Endothelial cell (in vitro differentiated cells): ENCODE data around the gene MTMR3. TPM values are rescaled to one million over a fixed set of nuclear protein-coding genes. Genes with fewer than 3 reads are reported as not detected.

Experiments
- DNase-seq: peaks from one replicate; pipeline ENCODE4 v3.0.0; 2021; ENCODE audit warnings: low spot score
- H3K27ac Mint-ChIP-seq: one replicate; pipeline ENCODE4 v1.8.0; 2021; ENCODE audit warnings: mixed read lengths, inconsistent platforms; ENCODE audit not compliant: unreplicated experiment
- H3K27me3 Mint-ChIP-seq: one replicate; pipeline ENCODE4 v1.8.0; 2021; ENCODE audit warnings: mild to moderate bottlenecking, moderate library complexity, mixed read lengths, inconsistent platforms; ENCODE audit not compliant: unreplicated experiment
- H3K36me3 Mint-ChIP-seq: one replicate; pipeline ENCODE4 v1.8.0; 2021; ENCODE audit warnings: mild to moderate bottlenecking, low read depth, mixed read lengths, inconsistent platforms; ENCODE audit not compliant: unreplicated experiment
- H3K4me1 Mint-ChIP-seq: one replicate; pipeline ENCODE4 v1.8.0; 2021; ENCODE audit warnings: mild to moderate bottlenecking, mixed read lengths, inconsistent platforms; ENCODE audit not compliant: unreplicated experiment
- H3K4me3 Mint-ChIP-seq: one replicate; pipeline ENCODE4 v1.8.0; 2021; ENCODE audit warnings: mild to moderate bottlenecking, mixed read lengths, inconsistent platforms; ENCODE audit not compliant: unreplicated experiment
- H3K9me3 Mint-ChIP-seq: one replicate; pipeline ENCODE4 v1.8.0; 2021; ENCODE audit warnings: mixed read lengths, inconsistent platforms; ENCODE audit not compliant: unreplicated experiment
- total RNA-seq: library from RNA; stranded (reverse); fragmentation: NEBNext Ultra II Directional; extraction: Animal tissue kit (Norgen Biotek cat#: 25700); gene quantifications from one replicate; pipeline ENCODE4 v1.2.1, GENCODE V29; 2021; ENCODE audit not compliant: unreplicated experiment
- TF ChIP-seq, protein P1 (sequence below): fragments of 200-600 bp; sonication (generic); IDR thresholded peaks from one replicate; pipeline ENCODE4 v1.5.0; 2021; ENCODE audit warnings: antibody characterized with exemption; ENCODE audit not compliant: unreplicated experiment

Gene MTMR3
- total RNA-seq, 1 donor from 2014 or later: 39.1 TPM

DNA sequence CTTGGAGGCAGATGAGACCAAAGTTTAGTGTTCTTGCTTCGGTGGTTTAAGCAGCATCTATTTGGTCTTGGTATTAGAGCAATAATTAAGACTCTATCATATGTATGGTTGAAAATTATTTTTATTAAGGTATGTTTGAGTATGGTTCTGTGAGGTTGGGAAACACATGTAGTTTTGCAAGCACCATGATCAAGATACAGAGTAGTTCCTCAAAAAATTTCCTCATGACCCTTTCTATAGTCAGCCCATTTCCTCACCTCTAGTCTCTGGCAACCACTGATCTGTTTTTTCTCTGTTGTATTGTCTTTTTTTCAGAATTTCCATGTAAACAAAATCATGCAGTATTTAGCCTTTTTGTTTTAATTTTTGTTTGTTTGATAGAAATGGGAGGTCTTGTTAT, 18.4 kb downstream of the MTMR3 start:
- no peak overlapping the region for H3K27ac Mint-ChIP-seq
- H3K9me3 Mint-ChIP-seq: no peaks in the 10 kb centered on the region
- H3K27me3 Mint-ChIP-seq: no peaks in the 10 kb centered on the region
- peaks cover 2% of the 10 kb centered on the region for H3K4me1 Mint-ChIP-seq
- no peak overlapping the region for H3K4me3 Mint-ChIP-seq
- no peaks in the 10 kb centered on the region for H3K36me3 Mint-ChIP-seq
- TF ChIP-seq, protein P1, sequence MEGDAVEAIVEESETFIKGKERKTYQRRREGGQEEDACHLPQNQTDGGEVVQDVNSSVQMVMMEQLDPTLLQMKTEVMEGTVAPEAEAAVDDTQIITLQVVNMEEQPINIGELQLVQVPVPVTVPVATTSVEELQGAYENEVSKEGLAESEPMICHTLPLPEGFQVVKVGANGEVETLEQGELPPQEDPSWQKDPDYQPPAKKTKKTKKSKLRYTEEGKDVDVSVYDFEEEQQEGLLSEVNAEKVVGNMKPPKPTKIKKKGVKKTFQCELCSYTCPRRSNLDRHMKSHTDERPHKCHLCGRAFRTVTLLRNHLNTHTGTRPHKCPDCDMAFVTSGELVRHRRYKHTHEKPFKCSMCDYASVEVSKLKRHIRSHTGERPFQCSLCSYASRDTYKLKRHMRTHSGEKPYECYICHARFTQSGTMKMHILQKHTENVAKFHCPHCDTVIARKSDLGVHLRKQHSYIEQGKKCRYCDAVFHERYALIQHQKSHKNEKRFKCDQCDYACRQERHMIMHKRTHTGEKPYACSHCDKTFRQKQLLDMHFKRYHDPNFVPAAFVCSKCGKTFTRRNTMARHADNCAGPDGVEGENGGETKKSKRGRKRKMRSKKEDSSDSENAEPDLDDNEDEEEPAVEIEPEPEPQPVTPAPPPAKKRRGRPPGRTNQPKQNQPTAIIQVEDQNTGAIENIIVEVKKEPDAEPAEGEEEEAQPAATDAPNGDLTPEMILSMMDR: no peak
- DNase-seq: no peak

DNA sequence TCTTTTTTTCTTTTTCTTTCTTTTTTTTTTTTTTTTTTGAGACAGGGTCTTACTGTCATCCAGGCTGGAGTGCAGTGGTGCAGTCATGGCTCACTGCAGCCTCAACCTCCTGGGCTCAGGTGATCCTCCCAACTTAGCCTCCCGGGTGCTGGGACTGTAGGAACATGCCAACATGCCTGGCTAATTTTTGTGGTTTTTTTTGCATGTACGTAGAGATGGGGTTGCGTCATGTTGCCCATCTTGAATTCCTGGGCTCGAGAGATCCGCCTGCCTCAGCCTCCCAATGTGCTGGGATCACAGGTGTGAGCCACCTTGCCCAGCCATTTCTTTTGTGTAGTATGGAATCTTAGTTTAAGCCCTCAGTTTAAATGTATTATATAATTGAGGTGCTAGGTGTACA, 20.4 kb downstream of the MTMR3 start:
- Mint-ChIP-seq H3K9me3 (no peaks in the 10 kb centered on the region), H3K36me3 (no peaks in the 10 kb centered on the region), H3K27ac (no peak overlapping the region), H3K4me1 (peaks cover 2% of the 10 kb centered on the region), H3K4me3 (no peak overlapping the region), H3K27me3 (no peaks in the 10 kb centered on the region)
- TF ChIP-seq, protein P1: no peak
- DNase-seq: no peak

DNA sequence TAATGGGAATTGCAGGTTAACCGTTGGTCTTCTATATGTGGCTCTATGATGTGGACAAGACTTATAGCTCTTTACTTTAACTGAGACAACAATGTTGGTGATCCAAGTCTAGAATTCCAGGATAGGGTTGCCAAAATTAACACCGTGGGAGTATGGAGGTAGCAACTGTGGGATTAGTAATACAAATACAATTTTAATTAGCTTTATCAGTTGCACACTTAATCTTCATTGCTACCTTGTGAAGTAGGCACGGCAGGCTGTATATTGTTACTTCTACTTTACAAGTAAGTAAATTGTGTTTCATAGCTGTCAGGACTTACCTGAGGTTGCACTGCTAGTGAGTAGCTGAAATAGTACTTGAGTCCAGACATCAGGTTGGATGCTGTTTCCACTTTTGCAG, 21.0 kb downstream of the MTMR3 start:
- H3K36me3 Mint-ChIP-seq: no peaks in the 10 kb centered on the region
- no peaks in the 10 kb centered on the region for H3K9me3 Mint-ChIP-seq
- no peak overlapping the region for H3K4me3 Mint-ChIP-seq
- no peak for DNase-seq
- H3K27ac Mint-ChIP-seq: no peak overlapping the region
- H3K4me1 Mint-ChIP-seq: peaks cover 2% of the 10 kb centered on the region
- TF ChIP-seq, protein P1: no peak
- no peaks in the 10 kb centered on the region for H3K27me3 Mint-ChIP-seq

DNA sequence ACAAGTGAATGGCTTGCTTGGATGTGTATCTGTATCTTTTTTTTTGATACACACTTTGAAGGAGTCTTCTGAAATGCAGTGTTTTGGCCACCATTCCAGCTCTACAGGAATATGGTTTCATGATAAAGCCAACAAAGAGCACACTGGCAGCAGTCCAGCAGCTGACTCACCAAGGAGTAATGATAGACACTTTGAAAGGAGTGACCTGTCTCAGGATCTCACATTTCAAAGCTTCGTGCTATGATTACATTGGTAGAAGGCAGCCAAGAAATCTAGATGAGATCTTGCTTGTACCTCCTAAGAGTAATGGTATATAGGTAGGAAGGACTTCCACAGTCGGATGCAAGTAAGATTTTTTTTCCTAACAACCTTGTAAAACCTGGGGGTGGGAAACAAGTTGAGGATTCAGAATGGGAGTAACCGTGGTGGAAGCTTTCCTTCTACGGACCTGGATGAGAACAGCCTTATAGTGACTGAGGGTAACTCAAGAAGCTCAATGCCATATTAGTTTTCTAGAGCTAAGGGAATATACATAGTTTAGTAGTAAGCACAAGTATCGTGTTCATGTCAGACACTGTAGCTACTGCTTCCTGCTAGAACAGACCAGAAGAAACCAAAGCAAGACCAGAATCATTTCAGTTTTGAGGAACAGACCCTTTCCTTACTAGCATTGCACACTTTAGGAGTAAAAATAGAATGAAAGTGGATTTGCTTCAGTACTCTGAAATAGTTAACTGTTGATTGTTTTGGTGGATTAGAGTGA, 25.0 kb downstream of the MTMR3 start:
- DNase-seq: no peak
- H3K4me1 Mint-ChIP-seq: no peaks in the 10 kb centered on the region
- H3K27me3 Mint-ChIP-seq: no peaks in the 10 kb centered on the region
- no peaks in the 10 kb centered on the region for H3K36me3 Mint-ChIP-seq
- no peak overlapping the region for H3K4me3 Mint-ChIP-seq
- no peak overlapping the region for H3K27ac Mint-ChIP-seq
- no peaks in the 10 kb centered on the region for H3K9me3 Mint-ChIP-seq
- TF ChIP-seq, protein P1: no peak

DNA sequence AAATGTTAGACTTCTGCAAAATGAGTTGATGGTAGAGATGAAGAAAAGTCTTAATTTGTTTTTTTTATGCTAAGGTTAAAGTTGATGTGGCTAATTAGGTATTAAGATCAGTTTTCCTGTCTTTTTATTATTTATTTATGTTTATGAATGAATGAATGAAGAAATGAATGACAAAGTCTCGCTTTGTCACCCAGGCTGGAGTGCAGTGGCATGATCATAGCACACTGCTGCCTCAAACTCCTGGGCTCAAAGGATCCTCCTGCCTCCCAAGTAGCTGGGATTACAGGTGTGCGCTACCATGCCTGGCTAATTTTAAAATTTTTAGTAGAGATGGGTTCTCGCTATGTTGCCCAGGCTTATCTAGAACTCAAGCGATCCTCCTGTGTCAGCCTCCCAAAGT, 29.2 kb downstream of the MTMR3 start:
- Mint-ChIP-seq H3K27me3 (no peaks in the 10 kb centered on the region), H3K27ac (no peak overlapping the region), H3K4me1 (peaks cover 5% of the 10 kb centered on the region), H3K9me3 (no peaks in the 10 kb centered on the region), H3K36me3 (no peaks in the 10 kb centered on the region), H3K4me3 (no peak overlapping the region)
- DNase-seq: no peak
- TF ChIP-seq, protein P1: no peak
